ENCODE measurements around the gene BTLA.

- TF ChIP-seq, protein P1, sequence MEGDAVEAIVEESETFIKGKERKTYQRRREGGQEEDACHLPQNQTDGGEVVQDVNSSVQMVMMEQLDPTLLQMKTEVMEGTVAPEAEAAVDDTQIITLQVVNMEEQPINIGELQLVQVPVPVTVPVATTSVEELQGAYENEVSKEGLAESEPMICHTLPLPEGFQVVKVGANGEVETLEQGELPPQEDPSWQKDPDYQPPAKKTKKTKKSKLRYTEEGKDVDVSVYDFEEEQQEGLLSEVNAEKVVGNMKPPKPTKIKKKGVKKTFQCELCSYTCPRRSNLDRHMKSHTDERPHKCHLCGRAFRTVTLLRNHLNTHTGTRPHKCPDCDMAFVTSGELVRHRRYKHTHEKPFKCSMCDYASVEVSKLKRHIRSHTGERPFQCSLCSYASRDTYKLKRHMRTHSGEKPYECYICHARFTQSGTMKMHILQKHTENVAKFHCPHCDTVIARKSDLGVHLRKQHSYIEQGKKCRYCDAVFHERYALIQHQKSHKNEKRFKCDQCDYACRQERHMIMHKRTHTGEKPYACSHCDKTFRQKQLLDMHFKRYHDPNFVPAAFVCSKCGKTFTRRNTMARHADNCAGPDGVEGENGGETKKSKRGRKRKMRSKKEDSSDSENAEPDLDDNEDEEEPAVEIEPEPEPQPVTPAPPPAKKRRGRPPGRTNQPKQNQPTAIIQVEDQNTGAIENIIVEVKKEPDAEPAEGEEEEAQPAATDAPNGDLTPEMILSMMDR (IDR thresholded peaks at IDR 0.05; ENCODE audit: low read length): no peak
- no peak for TF ChIP-seq EZH2phosphoT487 (IDR thresholded peaks at IDR 0.05; ENCODE audit: low read length)
- no peak for TF ChIP-seq EZH2 (optimal IDR thresholded peaks at IDR 0.05; ENCODE audit: low read depth, low read length)
These were observed 9.4 kb downstream of the BTLA start for GRCh38 chr3:112489674-112490479.
